ENCODE results near the gene CEP152.

CEP152 gene

DNA sequence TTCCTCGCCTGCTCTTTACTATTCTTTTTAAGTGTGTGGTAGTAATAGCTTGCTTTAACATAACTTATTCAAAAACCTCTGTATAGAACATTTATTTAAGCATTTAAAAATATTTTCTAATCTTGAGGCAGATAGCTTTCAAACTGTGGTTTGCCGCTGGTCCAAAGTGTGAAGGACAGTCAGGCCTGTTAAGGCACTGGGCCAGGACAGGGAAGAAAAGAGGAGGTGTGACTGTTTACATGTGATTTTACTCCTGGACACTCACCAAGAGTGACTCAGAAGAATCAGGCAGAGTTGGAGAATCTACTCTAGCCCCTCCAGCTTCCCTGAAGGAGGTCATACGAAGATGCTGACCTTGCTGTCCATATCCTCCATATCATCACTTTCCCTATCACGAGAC lies 44.7 kb downstream of the CEP152 start:
- no peak for DNase-seq (ENCODE audit: low read depth in 2 of 2)

DNA sequence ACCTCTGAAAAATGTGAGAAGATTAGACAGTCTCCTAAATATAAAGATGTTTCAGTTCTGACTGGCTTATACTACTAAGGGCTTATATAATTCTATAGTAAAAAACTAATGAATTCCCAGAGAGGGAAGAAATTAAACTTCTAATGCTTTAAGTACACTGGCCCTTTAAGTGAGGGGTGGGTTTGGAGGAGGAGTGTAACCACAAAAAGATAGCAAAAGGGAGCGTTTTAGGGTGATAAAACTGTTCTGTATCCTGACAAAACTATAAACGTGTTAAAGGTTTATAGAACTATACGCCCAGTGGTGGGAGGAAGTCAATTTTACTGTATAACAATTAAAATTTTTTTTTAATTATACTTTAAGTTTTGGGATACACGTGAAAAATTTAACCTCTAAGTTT lies 45.8 kb downstream of the CEP152 start:
- no peak for DNase-seq (ENCODE audit: low read depth in 2 of 2)

DNA sequence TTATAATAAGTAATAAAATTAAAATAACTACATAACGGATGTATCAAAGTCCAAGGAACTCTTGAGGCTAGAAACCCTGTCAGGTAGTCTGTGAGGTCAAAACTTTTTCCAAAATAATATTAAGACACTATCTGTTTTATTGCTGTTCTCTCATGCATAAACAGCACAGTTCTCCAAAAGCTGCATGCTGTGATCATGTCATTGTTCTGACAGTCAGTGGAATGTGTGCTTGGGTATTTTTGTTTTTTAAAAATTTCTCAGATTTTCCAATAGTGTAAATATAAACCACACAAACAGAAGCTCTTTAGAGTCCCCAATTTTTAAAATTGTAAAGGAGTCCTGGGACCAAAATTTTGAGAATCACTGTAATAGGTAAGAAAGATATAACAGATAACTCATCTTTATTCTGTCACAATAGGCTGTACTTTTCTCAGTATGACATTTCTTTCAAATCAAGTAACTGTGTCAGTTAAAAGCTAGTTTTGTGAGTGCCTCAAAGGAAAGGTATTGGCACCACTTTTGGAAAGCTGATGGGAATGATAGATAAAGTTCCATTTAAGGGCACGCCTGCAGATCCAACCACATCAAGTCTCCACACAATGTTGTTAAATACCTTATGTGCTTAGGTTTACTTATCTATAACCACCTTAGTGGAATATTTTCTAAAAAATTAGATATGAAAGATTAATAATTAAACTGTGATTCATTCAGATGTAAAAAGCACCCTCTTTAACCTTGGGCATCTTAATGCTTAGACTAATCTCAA lies 49.3 kb downstream of the CEP152 start:
- DNase-seq (ENCODE audit: low read depth in 2 of 2): no peak

DNA sequence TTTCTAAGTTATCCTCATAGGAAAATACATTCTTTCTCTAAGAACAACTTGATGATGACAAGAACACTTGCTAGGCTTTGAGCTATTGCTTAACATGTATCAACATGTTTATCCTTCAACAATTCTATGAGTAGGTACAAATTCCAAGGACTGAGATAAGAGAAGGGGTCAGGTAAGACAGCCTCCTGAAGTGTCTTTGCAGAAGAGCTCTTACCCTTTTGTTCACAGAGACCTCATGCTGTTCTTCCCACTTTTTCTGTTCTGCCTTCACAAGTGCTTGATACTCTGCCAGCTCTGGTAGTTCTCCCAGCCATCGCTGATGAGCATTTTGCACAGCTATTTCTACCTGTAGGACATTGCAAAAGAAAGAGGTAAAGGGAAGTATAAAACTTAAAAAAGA lies 50.9 kb downstream of the CEP152 start:
- no peak for DNase-seq (ENCODE audit: low read depth in 2 of 2)

DNA sequence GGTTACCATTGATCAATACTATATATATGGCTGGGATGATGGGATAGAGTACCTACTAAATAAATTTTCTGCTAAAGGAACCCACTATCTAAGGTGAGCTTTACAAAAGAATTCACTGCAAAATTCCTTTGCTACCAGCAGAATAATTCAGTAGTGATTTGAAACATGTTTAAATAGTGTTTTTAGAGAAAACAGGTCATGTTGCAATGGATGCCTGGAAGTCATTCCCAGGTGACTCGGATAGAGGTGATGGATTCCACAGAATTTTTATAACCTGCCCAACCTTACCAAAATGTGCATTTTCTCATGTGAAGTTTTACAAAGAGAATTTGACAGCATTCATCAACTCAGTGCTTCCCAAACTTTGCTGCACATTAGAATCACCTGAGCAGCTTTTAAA lies 53.2 kb downstream of the CEP152 start:
- no peak for DNase-seq (ENCODE audit: low read depth in 2 of 2)

DNA sequence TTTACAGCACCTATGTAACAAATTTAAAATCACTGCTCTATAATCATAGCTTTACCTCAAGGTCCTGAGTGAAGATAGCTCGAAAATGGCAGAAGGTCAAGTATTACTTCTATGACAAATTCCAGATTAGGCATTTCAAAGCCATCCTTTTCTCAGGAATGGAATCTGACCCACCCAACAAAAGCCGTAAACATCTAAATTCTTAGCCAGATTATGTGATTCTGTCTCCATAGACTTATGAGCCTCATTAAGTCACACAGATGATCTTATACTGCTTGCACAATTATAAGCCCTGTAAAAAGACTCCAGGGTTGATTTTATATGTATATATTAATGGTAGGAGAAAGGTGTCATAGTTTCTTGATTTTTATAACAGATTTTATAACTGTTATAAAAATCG lies 56.9 kb downstream of the CEP152 start:
- DNase-seq (ENCODE audit: low read depth in 2 of 2): no peak

DNA sequence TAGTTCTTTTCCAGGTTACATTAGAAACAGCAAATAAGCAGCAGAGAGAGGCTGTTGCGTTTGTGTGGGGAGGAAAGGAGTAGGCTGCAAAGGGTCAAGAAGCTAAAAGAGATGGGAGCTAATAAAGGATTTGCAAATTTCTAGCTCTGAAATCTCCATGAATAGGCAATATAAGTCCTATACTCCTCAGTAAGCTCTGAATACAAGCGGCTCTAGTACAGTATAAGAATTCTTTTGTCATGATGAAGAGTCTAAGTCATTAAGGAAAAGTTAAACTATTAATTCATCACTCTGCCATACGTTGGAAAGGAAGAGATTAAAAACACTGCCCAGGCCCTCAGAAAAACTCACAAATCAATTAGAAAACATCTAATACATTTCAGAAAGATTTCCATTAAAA lies 59.3 kb downstream of the CEP152 start:
- DNase-seq (ENCODE audit: low read depth in 2 of 2): no peak

DNA sequence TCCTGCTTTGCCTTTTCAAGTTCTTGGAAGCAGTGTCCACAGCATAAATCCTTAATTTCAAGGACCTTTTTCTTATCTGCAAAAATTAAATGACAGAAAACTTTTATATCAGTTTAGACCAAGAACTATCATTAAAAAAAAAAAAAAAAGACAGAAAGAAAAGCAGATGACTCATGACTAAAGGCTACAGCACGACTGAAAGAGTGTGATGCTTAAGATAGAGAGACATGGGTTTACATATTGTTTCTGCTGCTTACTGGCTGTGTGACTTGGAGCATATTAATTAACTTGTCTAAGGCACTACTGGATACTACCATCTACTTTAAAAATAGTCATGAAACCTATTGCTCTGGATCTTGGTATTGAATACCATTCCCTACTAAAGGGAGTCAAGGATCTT lies 62.3 kb downstream of the CEP152 start:
- no peak for DNase-seq (ENCODE audit: low read depth in 2 of 2)

DNA sequence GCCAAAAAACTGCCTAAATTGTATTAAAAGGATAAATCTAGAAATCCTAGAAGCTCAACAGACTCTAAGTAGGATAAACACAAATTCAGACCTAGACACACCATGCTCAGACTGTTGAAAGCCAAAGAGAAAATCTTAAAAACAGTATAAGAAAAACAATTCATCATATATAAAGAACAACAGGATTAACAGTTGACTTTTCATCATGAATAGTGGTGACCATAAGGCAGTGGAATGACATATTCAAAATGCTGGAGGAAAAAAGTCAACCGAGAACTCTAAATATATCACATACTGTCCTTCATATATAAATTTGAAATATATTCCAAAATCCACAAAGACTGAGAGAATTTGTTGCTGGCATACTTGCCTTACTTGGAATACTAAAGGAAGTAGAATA lies 77.3 kb downstream of the CEP152 start:
- DNase-seq (ENCODE audit: low read depth in 2 of 2): no peak

DNA sequence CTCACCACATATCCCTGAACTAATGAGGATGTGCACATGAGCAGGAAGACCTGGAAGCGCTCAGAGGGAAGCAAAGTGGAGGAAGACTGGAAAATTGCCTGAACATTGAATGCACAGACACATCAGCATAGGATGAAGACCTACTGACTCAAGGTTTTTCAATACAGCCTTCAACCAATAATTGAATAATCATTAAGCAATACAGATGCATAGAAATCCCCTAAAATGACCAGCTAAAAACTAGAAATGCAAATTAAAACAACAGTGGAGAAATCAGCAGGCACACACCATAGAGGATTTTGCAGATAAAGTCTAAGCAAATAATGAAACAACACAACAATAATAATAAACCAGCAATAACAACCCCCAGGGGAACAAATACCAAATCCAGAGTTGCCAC lies 80.4 kb downstream of the CEP152 start:
- DNase-seq (ENCODE audit: low read depth in 2 of 2): no peak

DNA sequence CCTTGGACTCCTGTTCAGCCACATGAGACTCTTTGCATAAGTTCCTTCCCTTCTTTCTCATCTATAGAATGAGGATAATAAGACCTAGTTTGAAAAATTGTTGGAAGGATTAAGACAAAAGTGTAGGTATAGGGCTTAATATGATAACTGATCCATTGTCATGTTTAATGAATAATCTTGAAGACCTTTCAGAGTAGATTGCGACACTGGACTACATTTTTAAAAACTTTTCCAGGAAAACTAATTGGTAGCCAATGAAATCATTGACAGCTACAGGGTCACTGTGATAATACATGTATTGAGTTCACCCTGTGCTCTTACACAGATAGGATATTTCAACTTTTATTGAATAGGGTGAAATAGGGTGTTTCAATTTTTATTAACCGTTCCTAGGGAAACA lies 86.9 kb downstream of the CEP152 start:
- no peak for DNase-seq (ENCODE audit: low read depth in 2 of 2)

DNA sequence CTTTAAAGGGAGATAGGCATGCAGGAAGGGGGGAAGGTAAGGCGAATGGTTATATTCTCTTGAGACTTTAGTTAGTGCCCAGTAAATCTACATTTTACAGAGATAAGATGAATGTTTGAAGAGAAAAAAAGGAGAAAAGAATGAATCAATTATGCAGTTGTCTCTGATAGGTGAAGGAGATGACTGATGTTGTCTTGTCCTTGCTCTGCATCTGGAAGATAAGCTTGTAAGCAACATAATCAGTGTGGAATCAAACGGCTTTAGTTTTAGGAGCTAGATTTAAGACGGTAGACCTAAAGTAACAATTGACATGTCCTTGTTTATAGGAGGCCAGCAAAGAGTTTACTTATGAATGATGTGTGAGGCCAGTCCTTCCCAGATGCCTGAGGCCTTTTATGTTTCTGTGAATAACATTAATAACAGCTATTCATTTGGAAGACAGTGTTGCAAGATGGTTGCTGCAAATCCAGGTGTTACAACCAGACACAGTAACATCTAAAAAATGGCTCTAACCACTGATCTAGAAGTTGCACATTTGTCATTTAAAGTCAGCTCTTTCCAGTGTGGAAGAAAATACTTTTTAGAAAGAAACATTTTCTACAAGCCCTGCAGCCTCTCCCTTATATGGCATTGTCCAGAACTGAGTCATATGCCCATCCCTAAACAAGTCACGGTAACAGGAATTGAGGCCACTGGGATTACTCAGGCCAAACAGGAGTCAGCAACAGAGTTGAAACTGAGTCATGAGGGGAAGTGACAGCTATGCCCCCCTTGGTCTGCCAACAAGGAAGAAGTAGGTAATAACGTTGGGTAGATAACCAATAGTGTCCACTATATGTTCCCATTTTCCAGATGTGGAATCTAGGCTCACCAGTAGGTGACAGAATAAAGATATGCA lies 87.9 kb downstream of the CEP152 start:
- no peak for DNase-seq (ENCODE audit: low read depth in 2 of 2)

DNA sequence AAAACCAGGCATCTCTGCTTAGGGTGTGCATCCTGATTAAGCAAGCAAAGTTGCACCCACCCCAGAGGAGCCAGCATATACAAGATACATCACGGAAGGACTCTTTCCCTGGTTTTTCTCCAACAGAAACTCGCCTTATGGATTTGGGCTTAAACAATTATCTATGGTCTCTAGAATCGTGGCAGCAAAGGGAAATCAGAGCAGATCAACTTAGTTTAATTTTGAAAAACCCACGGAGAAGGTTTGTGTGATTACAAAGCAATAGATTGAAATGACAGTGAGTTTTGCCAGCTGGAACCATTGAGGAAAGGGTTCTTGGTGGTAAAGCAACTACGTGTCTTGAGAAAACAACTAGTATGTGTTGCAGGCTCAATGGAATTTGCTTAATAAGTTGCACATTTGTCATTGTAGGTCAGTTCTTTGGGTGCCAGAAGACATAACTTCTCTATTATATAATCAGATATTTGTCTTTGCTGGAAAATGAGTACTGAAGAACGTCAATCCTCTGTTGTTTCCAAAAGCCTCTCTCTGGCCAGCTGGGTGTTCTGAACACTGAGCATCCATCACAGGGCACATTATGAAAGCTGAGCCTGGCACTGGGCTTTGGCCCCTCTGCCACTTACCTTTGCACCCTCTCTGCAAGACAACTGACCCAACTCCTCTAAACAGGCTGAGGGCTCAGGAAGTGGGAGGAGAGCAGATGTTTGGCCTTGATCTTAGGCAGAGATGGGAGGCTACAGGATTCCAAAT lies 89.6 kb downstream of the CEP152 start:
- no peak for DNase-seq (ENCODE audit: low read depth in 2 of 2)

DNA sequence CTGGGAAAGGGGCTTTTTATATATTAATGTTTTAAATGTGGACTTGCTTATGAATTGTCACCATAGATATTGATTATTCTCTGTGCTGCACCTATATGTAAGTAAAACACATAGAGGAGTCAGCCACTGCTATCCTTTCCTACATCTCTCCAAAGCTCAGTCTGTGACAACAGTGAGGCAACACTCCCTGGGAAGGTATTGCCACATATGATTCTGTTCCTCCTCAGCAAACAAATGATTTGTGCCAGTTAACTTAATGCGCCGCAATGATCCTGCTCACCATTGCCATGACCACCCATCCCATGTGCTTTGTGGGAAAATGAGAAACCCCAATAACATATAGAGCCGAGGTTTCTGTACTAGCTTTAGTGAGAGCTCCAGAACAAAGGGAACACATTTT lies 90.2 kb downstream of the CEP152 start:
- no peak for DNase-seq (ENCODE audit: low read depth in 2 of 2)

DNA sequence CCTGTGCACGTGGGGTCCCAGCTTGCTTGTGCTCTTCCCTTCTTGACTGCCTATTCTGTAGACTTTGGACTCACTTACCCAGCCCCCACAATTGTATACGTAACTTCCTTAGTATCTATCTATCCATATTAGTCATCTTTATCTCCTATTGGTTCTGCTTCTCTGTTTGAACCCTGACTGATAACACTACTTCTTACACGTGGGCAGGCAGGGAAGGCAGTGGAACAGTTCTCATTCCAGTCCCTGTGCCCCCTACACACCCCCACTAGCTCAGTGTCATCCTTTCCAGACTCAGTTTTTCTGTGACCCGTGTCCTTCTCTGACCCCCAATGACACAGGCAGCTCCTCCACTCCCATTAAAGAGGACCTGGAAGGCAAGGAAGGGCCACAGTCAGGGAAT lies 91.2 kb downstream of the CEP152 start:
- no peak for DNase-seq (ENCODE audit: low read depth in 2 of 2)

DNA sequence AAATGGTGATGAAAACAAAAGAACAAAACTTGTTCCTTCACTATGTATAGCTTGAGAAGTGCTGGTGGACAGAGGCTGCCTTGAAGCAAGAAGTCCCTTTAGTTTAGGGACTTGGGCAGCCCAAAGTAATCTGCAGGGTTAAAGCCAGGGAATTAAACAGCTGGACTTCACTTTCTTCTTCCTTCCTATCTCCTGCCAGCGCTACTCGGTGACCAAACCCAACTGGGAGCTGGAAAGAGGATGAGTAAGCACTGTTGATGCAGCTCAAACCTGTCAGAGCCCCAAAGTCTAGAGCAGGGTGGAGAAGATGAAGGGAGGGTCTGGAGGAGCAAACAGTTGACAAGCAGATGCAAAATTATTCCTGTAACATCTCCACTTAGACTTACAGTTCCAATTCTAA lies 92.2 kb downstream of the CEP152 start:
- no peak for DNase-seq (ENCODE audit: low read depth in 2 of 2)

DNA sequence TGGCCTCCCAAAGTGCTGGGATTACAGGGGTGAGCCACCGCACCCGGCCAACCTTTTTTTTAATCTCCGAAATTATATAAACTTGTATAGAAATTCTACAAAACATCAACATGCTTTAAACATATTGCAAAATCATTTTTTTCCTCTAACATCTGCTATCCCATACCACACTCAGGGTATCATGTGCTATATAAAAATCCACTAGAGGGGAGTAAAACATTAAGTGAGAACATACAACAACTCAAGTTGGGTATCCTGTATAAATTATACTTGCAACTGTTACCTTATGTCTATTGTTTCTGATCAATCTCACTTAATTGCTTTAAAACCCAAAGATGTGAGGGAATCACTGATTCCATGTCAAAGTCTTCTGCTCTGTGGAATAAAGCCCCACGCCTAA lies 93.4 kb downstream of the CEP152 start:
- DNase-seq (ENCODE audit: low read depth in 2 of 2): no peak

DNA sequence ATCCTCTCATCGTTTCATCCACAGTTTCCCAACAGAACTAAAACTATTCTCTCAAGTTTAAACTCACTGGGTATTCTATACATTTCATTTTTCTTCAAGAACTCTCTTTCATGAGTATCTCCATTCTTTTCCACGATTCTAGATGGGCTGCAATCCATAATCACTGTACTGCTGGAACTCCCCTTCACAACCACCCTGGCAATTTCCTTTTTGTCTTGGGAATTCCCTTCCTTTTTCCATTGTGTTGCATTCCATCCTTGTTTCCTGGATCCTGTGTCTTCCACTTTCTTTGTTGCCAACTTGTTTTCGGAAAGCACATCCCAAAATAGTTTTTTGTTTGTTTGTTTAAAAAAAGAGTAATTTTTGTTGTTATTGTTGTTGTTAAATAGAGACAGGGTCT lies 98.3 kb downstream of the CEP152 start:
- no peak for DNase-seq (ENCODE audit: low read depth in 2 of 2)

DNA sequence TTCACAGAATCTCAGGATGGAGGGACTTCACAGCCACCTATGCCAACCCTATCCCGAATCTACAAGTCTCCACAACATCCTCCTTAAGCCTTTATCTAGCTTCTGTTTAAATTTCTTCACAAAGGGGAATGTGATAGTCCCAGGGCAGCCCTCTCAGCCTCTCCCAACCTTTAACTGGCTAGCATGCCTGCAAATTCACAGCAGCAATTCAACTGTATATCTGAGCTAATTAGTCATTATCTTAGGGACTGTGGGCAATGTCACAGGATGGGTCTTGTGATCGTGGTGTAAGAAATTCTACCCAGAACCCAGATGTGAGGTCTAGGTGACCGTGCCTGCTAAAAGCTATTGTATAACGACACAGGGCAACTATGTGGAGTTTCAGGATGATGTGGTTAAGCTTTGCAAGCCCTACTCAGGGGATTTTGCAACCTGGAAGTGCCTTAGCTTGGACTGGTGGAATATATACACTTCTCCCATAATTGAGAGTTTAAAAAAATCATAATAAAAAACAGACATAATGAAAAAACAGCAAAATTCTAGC lies 99.8 kb downstream of the CEP152 start:
- no peak for DNase-seq (ENCODE audit: low read depth in 2 of 2)

DNA sequence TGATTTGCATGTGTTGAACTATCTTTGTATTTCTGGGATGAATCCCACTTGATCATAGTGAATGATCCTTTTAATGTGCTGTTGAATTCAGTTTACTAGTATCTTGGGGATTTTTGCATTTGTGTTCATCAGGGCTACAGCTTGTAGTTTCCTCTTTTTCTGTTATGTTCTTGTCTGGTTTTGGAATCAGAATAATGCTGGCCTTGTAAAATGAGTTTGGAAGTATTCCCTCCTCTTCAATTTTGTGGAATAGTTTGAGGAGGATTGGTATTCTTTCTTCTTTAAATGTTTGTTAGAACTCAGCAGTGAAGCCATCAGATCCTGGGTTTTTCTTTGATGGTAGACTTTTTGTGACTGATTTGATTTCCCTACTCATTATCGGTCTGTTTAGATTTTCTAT lies 102.2 kb downstream of the CEP152 start:
- DNase-seq (ENCODE audit: low read depth in 2 of 2): no peak

DNA sequence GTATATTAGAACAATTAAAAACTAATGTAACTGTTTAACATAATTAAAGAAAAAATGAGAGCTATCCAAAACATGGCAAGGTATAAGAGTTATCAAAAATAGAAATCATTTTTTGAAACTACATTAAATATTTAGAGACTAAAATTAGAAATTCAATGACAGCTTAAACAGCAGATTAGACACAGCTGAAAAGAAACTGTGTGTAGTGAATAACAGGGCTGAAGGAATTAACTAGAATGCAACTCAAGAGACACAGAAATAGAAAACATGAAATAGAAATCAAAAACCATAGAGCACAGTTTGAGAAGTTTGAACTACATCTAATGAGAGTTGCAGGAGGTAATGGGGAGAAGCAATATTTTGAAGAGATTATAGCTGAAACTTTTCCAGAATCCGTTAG lies 105.5 kb downstream of the CEP152 start:
- DNase-seq (ENCODE audit: low read depth in 2 of 2): no peak

DNA sequence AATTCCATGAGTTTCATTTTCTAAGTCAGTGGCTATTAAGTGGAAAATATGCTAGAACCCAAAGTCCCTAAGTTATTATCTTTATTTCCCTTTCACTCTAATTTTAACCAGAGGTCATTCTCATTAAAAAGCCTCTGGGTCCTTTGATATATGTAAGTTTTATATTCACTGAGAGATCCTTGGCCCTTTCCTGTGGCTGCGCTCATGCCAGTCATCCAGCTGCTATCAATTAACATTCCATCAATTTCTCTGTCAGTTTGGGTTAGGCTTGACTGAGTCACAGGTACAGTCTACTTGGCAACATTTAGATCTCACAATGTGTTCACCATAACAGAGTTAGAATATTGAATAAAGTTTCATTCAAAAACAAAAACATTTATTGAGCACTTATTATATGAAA lies 107.3 kb downstream of the CEP152 start:
- DNase-seq (ENCODE audit: low read depth in 2 of 2): no peak

All from activated CD8-positive, alpha-beta memory T cell treated with anti-CD3 and anti-CD28 coated beads for 4 hours (primary cell).